ENCODE measurements around the gene KIAA1614. TPM values are rescaled to one million over a fixed set of nuclear protein-coding genes. Genes with fewer than 3 reads are reported as not detected.
A peak's percentile ranks its signal among the peaks of the same experiment; 100 is the strongest.

Gene KIAA1614
- total and polyA plus RNA-seq, 4 donors = 2.1 to 6.4 (median 4.5) TPM

DNA sequence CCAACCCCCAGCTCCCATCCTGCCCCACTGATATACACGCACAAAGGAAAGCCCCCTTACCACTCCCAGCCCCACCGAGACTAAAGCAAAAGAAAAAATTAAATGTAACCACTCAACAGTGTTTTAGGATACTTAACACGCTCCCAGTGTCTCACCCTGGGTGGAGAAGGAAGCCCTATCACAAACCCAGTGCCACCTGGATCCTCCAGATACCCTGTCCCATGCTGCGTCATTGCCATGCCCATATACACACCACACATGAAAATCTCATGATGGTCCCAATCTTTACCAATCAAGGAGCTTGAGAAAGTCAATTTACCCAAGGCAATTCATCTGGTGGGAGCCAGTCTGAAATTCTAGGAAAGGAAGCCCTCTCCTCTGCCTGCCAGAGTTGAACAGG lies 11.2 kb downstream of the KIAA1614 start:
- Histone ChIP-seq H3K27me3 (ENCODE audit: control insufficient read depth in 3 of 3, insufficient read depth in 3 of 3, low read length in 2 of 3) (no peaks in the 10 kb centered on the region), H3K4me1 (ENCODE audit: control insufficient read depth in 5 of 5, insufficient read depth in 5 of 5, low read length in 5 of 5) (peaks cover 3 to 46% (median 32%) of the 10 kb centered on the region in 5 donors), H3K9ac (ENCODE audit: insufficient read depth in 1 of 2, low read length in 2 of 2) (no peak overlapping the region), H3K9me3 (ENCODE audit: control insufficient read depth in 4 of 4, insufficient read depth in 3 of 4, low read length in 3 of 4) (no peaks in the 10 kb centered on the region), H3K4me3 (no peak overlapping the region), H3K27ac (ENCODE audit: low read depth in 1 of 2, low read length in 1 of 2) (no peak overlapping the region), H3K36me3 (ENCODE audit: control insufficient read depth in 4 of 4, insufficient read depth in 4 of 4, low read length in 4 of 4) (peaks cover 0 to 3% (median 1%) of the 10 kb centered on the region in 4 donors)
- TF ChIP-seq, protein P1, sequence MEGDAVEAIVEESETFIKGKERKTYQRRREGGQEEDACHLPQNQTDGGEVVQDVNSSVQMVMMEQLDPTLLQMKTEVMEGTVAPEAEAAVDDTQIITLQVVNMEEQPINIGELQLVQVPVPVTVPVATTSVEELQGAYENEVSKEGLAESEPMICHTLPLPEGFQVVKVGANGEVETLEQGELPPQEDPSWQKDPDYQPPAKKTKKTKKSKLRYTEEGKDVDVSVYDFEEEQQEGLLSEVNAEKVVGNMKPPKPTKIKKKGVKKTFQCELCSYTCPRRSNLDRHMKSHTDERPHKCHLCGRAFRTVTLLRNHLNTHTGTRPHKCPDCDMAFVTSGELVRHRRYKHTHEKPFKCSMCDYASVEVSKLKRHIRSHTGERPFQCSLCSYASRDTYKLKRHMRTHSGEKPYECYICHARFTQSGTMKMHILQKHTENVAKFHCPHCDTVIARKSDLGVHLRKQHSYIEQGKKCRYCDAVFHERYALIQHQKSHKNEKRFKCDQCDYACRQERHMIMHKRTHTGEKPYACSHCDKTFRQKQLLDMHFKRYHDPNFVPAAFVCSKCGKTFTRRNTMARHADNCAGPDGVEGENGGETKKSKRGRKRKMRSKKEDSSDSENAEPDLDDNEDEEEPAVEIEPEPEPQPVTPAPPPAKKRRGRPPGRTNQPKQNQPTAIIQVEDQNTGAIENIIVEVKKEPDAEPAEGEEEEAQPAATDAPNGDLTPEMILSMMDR (IDR thresholded peaks at IDR 0.05; ENCODE audit: control extremely low read depth, extremely low read depth) = no peak
- DNase-seq = no peak
- no peak for ATAC-seq (ENCODE audit: insufficient read depth, low FRiP score)
- WGBS, 2 donors = 79 to 88% methylated on average over 4 of the region's 4 CpGs

DNA sequence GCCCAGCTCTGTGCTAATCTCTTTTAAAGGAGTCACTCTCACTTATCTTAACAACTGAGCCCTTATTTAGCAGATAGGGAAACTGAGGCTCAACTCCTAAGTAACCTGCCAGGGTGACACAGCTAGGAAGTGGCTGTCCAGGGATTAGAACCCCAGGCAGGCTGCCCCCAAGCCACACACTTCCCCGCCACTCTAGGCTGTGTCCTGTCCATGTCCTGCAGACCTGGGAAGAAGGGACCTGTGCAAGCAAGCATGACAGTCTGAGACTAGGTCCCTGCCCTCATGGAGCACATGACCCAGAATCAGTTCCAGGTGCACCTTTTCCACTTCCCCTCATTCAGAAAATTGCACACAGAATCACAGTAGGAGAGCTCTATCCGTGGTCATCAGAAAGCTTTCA lies 12.2 kb downstream of the KIAA1614 start:
- Histone ChIP-seq H3K9me3 (ENCODE audit: control insufficient read depth in 4 of 4, insufficient read depth in 3 of 4, low read length in 3 of 4) (no peaks in the 10 kb centered on the region), H3K4me3 (no peak overlapping the region), H3K27me3 (ENCODE audit: control insufficient read depth in 3 of 3, insufficient read depth in 3 of 3, low read length in 2 of 3) (no peaks in the 10 kb centered on the region), H3K4me1 (ENCODE audit: control insufficient read depth in 5 of 5, insufficient read depth in 5 of 5, low read length in 5 of 5) (peaks cover 3 to 54% (median 39%) of the 10 kb centered on the region in 5 donors), H3K36me3 (ENCODE audit: control insufficient read depth in 4 of 4, insufficient read depth in 4 of 4, low read length in 4 of 4) (peaks cover 0 to 12% (median 7%) of the 10 kb centered on the region in 4 donors), H3K9ac (ENCODE audit: insufficient read depth in 1 of 2, low read length in 2 of 2) (no peak overlapping the region), H3K27ac (ENCODE audit: low read depth in 1 of 2, low read length in 1 of 2) (peak overlapping the region in 1 of 2 donors; percentile 15)
- ATAC-seq (ENCODE audit: insufficient read depth, low FRiP score) (no peak), DNase-seq (no peak)
- 88 to 93% methylated on average over 2 of the region's 2 CpGs for WGBS, 2 donors
- TF ChIP-seq, protein P1 (IDR thresholded peaks at IDR 0.05; ENCODE audit: control extremely low read depth, extremely low read depth) = no peak

DNA sequence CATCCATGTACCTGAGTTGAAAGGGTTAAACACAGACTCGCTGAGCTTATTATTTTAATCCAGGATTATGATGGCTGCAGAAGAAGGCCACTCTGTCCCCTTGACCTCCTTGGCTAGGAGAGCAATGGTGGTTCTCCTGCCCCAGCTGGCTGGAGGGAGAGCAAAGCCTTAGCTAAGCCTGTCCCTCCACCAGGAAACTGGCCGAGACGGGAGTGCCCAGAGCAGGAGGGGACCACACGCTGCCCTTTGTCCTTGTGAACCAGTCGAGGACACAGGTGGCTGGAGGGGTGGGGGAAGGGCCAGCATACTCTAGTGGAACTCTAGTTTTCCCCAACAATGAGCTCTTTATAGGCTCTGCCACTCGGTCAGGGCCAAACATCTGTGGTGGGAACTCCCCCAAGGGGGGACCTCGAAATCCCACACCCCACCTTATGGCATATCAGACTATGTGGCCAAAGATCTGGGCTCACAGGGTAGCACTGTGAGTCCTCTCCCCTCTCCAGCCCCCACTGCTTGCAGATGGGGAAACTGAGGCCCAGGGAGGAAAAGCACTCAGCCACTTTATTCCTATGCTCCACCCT lies 12.9 kb downstream of the KIAA1614 start:
- Histone ChIP-seq H3K27ac (ENCODE audit: low read depth in 1 of 2, low read length in 1 of 2) (peak overlapping the region in 1 of 2 donors; percentile 54), H3K36me3 (ENCODE audit: control insufficient read depth in 4 of 4, insufficient read depth in 4 of 4, low read length in 4 of 4) (peaks cover 0 to 15% (median 9%) of the 10 kb centered on the region in 4 donors), H3K27me3 (ENCODE audit: control insufficient read depth in 3 of 3, insufficient read depth in 3 of 3, low read length in 2 of 3) (no peaks in the 10 kb centered on the region), H3K9ac (ENCODE audit: insufficient read depth in 1 of 2, low read length in 2 of 2) (no peak overlapping the region), H3K4me3 (no peak overlapping the region), H3K9me3 (ENCODE audit: control insufficient read depth in 4 of 4, insufficient read depth in 3 of 4, low read length in 3 of 4) (no peaks in the 10 kb centered on the region), H3K4me1 (ENCODE audit: control insufficient read depth in 5 of 5, insufficient read depth in 5 of 5, low read length in 5 of 5) (peaks cover 3 to 54% (median 39%) of the 10 kb centered on the region in 5 donors)
- WGBS, 2 donors = 66 to 81% methylated on average over 7 of the region's 7 CpGs
- ATAC-seq (ENCODE audit: insufficient read depth, low FRiP score) (no peak), DNase-seq (peak in 1 of 3 donors; percentile 35)
- TF ChIP-seq, protein P1 (IDR thresholded peaks at IDR 0.05; ENCODE audit: control extremely low read depth, extremely low read depth) = no peak
